HG02840 (cell line): Measurements from ENCODE around the gene LRP1.

Source experiments
- ATAC-seq: cut with Tn5 transposase; IDR thresholded peaks from one replicate; pipeline ENCODE4 v1.9.1; 2021; ENCODE audit warnings: mild to moderate bottlenecking, moderate library complexity, moderate number of reproducible peaks; ENCODE audit not compliant: unreplicated experiment, low FRiP score

Gene LRP1

DNA sequence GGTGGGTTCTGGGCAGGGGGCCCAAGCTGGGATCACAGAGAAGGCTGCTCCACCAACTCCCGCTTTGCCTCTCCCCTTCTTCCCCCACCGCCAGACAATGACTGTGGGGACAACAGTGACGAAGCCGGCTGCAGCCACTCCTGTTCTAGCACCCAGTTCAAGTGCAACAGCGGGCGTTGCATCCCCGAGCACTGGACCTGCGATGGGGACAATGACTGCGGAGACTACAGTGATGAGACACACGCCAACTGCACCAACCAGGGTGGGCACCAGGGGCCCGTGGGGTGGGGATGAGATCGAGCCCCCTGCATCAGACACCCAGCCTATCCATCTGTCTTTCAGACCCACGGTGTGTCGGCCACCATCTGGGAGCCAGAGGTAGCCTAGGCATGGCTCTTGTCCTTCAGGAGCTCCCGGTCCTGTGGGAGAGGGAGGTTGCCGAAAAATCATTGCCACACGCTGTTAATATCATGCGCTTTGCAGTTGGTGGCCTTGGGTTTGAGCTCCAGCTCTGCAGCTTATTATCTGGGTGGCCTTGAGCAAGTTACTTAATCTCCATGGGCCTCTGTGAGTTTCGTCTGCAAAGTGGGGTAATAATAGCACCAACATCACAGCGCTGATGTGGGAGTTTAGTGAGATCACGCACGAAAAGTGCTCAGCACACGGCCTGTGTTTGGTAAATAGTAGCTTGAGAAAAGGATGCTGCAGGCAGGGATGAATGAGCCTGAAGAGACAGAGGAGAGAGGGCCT is 40.9 kb downstream of the LRP1 start:
- no peak for ATAC-seq

GRCh38 chr12:57169969-57170368 is 41.7 kb downstream of the LRP1 start:
- no peak for ATAC-seq

GRCh38 chr12:57170408-57170807 is 42.1 kb downstream of the LRP1 start:
- ATAC-seq = no peak

DNA sequence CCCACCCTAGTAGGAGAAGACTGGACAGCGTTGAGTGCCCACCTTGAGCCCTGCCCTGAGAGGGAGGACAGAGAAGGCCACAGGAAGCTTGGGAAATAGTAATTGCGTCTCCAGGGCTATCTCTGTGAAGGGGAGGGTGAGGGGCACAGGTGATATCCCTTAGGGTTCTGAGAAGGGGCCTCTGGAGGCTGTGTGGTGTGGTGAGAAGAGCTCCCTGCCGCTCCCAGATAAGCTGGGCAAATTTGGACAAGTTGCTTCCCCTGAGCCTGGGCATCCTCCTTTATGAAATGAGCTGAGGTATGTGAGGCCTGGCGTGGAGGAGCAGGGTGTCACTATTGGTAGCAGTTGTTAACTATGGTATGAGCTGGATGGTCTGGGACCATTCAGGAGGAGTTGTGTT is 42.6 kb downstream of the LRP1 start:
- no peak for ATAC-seq

DNA sequence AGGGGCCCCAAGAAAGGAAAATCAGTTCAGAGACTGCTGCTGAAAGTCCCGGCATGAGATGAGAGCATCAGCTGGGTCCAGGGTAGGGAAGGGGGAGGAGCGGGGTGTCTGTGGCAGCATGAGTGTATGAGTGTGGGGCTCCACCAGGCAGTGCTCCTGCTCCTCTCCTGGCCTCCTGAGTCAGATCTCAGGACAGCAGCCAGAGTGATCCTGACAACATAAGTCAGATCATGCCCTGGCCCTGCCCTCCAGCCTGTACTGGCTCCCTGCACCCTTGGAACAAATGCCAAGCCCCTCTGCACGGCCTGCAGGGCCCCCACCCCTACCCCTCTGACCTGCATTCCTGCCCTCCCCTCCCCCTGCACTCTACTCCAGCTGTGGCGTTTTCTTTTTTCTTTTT is 43.4 kb downstream of the LRP1 start:
- ATAC-seq = no peak

- ATAC-seq = no peak
Measured at GRCh38 chr12:57173089-57173488, 44.8 kb downstream of the LRP1 start.

DNA sequence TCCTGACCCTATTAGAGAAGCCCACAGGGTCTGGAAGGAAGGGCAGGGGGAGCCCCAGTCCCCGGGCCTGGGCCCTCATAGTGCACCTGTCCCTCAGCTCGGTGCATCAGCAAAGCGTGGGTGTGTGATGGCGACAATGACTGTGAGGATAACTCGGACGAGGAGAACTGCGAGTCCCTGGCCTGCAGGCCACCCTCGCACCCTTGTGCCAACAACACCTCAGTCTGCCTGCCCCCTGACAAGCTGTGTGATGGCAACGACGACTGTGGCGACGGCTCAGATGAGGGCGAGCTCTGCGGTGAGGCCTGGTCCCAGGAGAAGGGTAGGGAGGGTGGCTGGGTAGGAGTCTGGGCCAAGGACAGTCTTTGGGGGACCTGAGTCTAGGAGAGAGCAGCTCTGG is 45.4 kb downstream of the LRP1 start:
- ATAC-seq = no peak

- ATAC-seq = no peak
Measured at GRCh38 chr12:57175428-57176138, 47.3 kb downstream of the LRP1 start.

GRCh38 chr12:57176139-57176477 is 47.8 kb downstream of the LRP1 start:
- no peak for ATAC-seq

- no peak for ATAC-seq
Measured at GRCh38 chr12:57176846-57177245, 48.6 kb downstream of the LRP1 start.

DNA sequence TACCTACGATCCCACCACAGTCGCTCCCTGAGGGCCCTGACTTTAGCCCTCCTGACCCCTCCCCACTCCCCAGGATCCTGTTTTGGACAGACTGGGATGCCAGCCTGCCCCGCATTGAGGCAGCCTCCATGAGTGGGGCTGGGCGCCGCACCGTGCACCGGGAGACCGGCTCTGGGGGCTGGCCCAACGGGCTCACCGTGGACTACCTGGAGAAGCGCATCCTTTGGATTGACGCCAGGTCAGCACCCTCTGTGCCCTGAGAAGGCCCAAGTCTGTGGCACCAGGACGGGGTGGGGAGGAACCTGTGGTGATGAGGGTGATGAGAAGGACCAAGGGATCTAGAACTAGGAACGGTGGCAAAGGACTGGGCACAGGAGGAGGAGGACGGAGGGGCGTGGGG is 49.1 kb downstream of the LRP1 start:
- ATAC-seq = no peak

DNA sequence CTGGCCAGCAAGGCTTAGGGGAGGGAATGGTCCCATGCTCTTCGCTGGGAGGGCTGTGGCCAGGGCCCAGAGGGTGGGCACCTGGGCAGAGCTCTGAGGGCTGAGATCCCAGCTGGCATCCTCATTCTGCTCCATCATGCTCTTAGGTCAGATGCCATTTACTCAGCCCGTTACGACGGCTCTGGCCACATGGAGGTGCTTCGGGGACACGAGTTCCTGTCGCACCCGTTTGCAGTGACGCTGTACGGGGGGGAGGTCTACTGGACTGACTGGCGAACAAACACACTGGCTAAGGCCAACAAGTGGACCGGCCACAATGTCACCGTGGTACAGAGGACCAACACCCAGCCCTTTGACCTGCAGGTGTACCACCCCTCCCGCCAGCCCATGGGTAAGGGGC is 49.9 kb downstream of the LRP1 start:
- no peak for ATAC-seq

GRCh38 chr12:57179331-57180086 is 51.2 kb downstream of the LRP1 start:
- no peak for ATAC-seq

DNA sequence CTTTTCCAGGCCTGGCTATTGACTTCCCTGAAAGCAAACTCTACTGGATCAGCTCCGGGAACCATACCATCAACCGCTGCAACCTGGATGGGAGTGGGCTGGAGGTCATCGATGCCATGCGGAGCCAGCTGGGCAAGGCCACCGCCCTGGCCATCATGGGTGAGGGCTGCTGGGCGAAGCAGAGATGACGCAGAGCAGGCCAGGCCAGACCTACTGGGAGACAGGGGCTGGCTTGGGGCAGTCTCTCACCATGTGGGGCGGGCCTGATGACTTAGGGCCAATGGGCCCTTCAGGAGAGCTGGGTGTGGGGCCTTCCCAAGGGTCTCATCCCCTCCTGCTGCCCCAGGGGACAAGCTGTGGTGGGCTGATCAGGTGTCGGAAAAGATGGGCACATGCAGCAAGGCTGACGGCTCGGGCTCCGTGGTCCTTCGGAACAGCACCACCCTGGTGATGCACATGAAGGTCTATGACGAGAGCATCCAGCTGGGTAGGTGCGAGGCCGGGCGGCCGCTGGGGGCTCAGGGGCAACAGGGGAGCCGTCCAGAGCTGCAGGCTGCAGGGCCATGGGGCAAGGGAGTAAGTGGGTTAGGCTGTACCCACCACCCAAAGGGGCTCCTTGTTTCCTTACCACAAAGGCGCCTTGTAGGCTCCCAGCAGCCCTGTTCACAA is 52.2 kb downstream of the LRP1 start:
- no peak for ATAC-seq

- no peak for ATAC-seq
Measured at GRCh38 chr12:57181072-57181471, 52.8 kb downstream of the LRP1 start.

DNA sequence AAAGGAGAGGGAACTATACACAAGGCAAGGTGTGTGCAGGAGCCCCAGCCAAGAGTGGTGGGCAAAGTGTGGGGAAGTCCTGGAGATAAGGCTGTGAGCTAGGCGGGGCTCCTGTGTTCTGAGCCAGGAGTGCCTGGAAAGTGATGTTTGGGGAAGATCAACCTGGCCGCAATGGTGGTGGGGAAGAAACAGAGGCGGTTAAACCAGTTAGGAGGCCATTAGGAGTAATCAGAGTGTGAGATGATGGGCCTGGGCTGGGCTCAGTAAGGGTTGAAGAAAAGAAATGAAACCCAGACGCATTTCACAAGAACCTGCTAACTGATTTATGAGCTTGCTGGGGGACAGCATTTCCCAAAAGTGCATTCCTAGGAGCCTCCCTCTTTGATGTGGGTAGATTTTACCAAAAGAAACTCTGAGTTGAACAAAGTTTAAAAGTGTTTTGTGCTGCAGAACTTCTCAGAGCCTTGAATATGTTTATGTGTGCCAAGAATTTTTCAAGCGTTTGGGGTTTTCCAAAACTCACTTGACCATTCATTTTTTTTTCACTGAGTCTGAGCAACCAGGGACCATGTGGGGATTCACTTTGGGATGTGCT is 53.4 kb downstream of the LRP1 start:
- no peak for ATAC-seq

GRCh38 chr12:57182918-57183575 is 54.8 kb downstream of the LRP1 start:
- peak; percentile 73 for ATAC-seq

- no peak for ATAC-seq
Measured at GRCh38 chr12:57183939-57184725, 55.8 kb downstream of the LRP1 start.

GRCh38 chr12:57185403-57185802 is 57.1 kb downstream of the LRP1 start:
- no peak for ATAC-seq
